ENCODE results near the gene MCRS1.
"Not testable (repeated sequence)": the region's sequence is repeated elsewhere in the genome, so short reads cannot be mapped to it uniquely, and the experiment has no call there.

MCRS1 gene

GRCh38 chr12:49541140-49541861 is 26.6 kb downstream of the MCRS1 start:
- no peak for DNase-seq

GRCh38 chr12:49540229-49541139 is 27.5 kb downstream of the MCRS1 start:
- no peak for DNase-seq

GRCh38 chr12:49539406-49540228 is 28.3 kb downstream of the MCRS1 start:
- DNase-seq: no peak

GRCh38 chr12:49538510-49539403 is 29.2 kb downstream of the MCRS1 start, which contains the start of gene KCNH3:
TSS of gene KCNH3 (plus strand) at chr12:49539030. CDS start at chr12:49539417, 387 bp downstream.
- peak; percentile 61 for DNase-seq

GRCh38 chr12:49537752-49538509 is 30.0 kb downstream of the MCRS1 start:
- no peak for DNase-seq

- no peak for DNase-seq
Measured at GRCh38 chr12:49537231-49537751, 30.7 kb downstream of the MCRS1 start.

- DNase-seq: no peak
Measured at GRCh38 chr12:49536526-49537071, 31.3 kb downstream of the MCRS1 start.

GRCh38 chr12:49535921-49536525 is 31.9 kb downstream of the MCRS1 start:
- no peak for DNase-seq

GRCh38 chr12:49534731-49535278 is 33.1 kb downstream of the MCRS1 start:
- no peak for DNase-seq

- DNase-seq: not testable (repeated sequence)
Measured at GRCh38 chr12:49534122-49534521, 33.8 kb downstream of the MCRS1 start.

GRCh38 chr12:49533331-49533730 is 34.6 kb downstream of the MCRS1 start:
- DNase-seq: no peak

- DNase-seq: no peak
Measured at GRCh38 chr12:49531745-49532144, 36.2 kb downstream of the MCRS1 start.

- no peak for DNase-seq
Measured at GRCh38 chr12:49529414-49529813, 38.5 kb downstream of the MCRS1 start.

GRCh38 chr12:49527361-49528130 is 40.4 kb downstream of the MCRS1 start:
- no peak for DNase-seq

- DNase-seq: no peak
Measured at GRCh38 chr12:49525942-49526341, 42.0 kb downstream of the MCRS1 start.

- DNase-seq: no peak
Measured at GRCh38 chr12:49524660-49525324, 43.1 kb downstream of the MCRS1 start.

- DNase-seq: no peak
Measured at GRCh38 chr12:49521389-49521788, 46.6 kb downstream of the MCRS1 start.

GRCh38 chr12:49519574-49519936 is 48.4 kb downstream of the MCRS1 start:
- no peak for DNase-seq

Data from fibroblast of skin of abdomen (primary cell).